ENCODE measurements around the gene NDUFS4. TPM values are rescaled to one million over a fixed set of nuclear protein-coding genes. Genes with fewer than 3 reads are reported as not detected.

Gene NDUFS4
- total RNA-seq, 1 donor, result 78.2 TPM

GRCh38 chr5:53580547-53580946, 20.1 kb downstream of the NDUFS4 start:
- H3K4me2 ChIP-seq (ENCODE audit: insufficient read depth, low read length), result no peak overlapping the region
- H4K20me1 ChIP-seq (ENCODE audit: insufficient read depth, low read length), result peaks cover 48% of the 10 kb centered on the region
- peaks cover 91% of the 10 kb centered on the region for H3K79me2 ChIP-seq (ENCODE audit: insufficient read depth, low read length)
- TF ChIP-seq CTCF (IDR thresholded peaks at IDR 0.05; ENCODE audit: extremely low read depth, low read depth, low read length), result no peak
- H2AFZ ChIP-seq (ENCODE audit: low read length), result no peak overlapping the region
- no peaks in the 10 kb centered on the region for H3K9me3 ChIP-seq (ENCODE audit: low read depth, low read length)
- no peaks in the 10 kb centered on the region for H3K4me1 ChIP-seq (ENCODE audit: insufficient read depth, low read length)
- no peak overlapping the region for H3K4me3 ChIP-seq (ENCODE audit: insufficient read depth, low read length)
- H3K27me3 ChIP-seq (ENCODE audit: insufficient read depth, low read length), result no peaks in the 10 kb centered on the region
- no peak for DNase-seq (ENCODE audit: insufficient read length, low spot score, missing footprints)
- no peak overlapping the region for H3K27ac ChIP-seq (ENCODE audit: low read depth, low read length)
- no peaks in the 10 kb centered on the region for H3K36me3 ChIP-seq (ENCODE audit: insufficient read depth, low read length)

- H3K27ac ChIP-seq (ENCODE audit: low read depth, low read length), result no peak overlapping the region
- no peak for TF ChIP-seq CTCF (IDR thresholded peaks at IDR 0.05; ENCODE audit: extremely low read depth, low read depth, low read length)
- H3K36me3 ChIP-seq (ENCODE audit: insufficient read depth, low read length), result no peaks in the 10 kb centered on the region
- no peak for DNase-seq (ENCODE audit: insufficient read length, low spot score, missing footprints)
- no peaks in the 10 kb centered on the region for H3K27me3 ChIP-seq (ENCODE audit: insufficient read depth, low read length)
- no peaks in the 10 kb centered on the region for H3K9me3 ChIP-seq (ENCODE audit: low read depth, low read length)
- H3K79me2 ChIP-seq (ENCODE audit: insufficient read depth, low read length), result peaks cover 86% of the 10 kb centered on the region
- no peaks in the 10 kb centered on the region for H3K4me1 ChIP-seq (ENCODE audit: insufficient read depth, low read length)
- H2AFZ ChIP-seq (ENCODE audit: low read length), result no peak overlapping the region
- peaks cover 33% of the 10 kb centered on the region for H4K20me1 ChIP-seq (ENCODE audit: insufficient read depth, low read length)
- no peak overlapping the region for H3K4me2 ChIP-seq (ENCODE audit: insufficient read depth, low read length)
- no peak overlapping the region for H3K4me3 ChIP-seq (ENCODE audit: insufficient read depth, low read length)
Observed at GRCh38 chr5:53582225-53582624, 21.8 kb downstream of the NDUFS4 start.

- Histone ChIP-seq H3K79me2 (ENCODE audit: insufficient read depth, low read length) (peaks cover 90% of the 10 kb centered on the region), H2AFZ (ENCODE audit: low read length) (no peak overlapping the region), H3K27me3 (ENCODE audit: insufficient read depth, low read length) (no peaks in the 10 kb centered on the region), H3K4me1 (ENCODE audit: insufficient read depth, low read length) (no peaks in the 10 kb centered on the region), H4K20me1 (ENCODE audit: insufficient read depth, low read length) (peaks cover 17% of the 10 kb centered on the region), H3K27ac (ENCODE audit: low read depth, low read length) (no peak overlapping the region), H3K4me3 (ENCODE audit: insufficient read depth, low read length) (no peak overlapping the region), H3K9me3 (ENCODE audit: low read depth, low read length) (no peaks in the 10 kb centered on the region), H3K4me2 (ENCODE audit: insufficient read depth, low read length) (no peak overlapping the region), H3K36me3 (ENCODE audit: insufficient read depth, low read length) (no peaks in the 10 kb centered on the region)
- DNase-seq (ENCODE audit: insufficient read length, low spot score, missing footprints), result no peak
- no peak for TF ChIP-seq CTCF (IDR thresholded peaks at IDR 0.05; ENCODE audit: extremely low read depth, low read depth, low read length)
Observed at GRCh38 chr5:53590759-53591158, 30.3 kb downstream of the NDUFS4 start.

GRCh38 chr5:53594419-53594818, 34.0 kb downstream of the NDUFS4 start:
- Histone ChIP-seq H3K4me3 (ENCODE audit: insufficient read depth, low read length) (no peak overlapping the region), H2AFZ (ENCODE audit: low read length) (no peak overlapping the region), H3K27ac (ENCODE audit: low read depth, low read length) (no peak overlapping the region), H3K36me3 (ENCODE audit: insufficient read depth, low read length) (no peaks in the 10 kb centered on the region), H3K4me2 (ENCODE audit: insufficient read depth, low read length) (no peak overlapping the region), H3K79me2 (ENCODE audit: insufficient read depth, low read length) (peaks cover 82% of the 10 kb centered on the region), H4K20me1 (ENCODE audit: insufficient read depth, low read length) (peaks cover 5% of the 10 kb centered on the region), H3K4me1 (ENCODE audit: insufficient read depth, low read length) (no peaks in the 10 kb centered on the region), H3K27me3 (ENCODE audit: insufficient read depth, low read length) (no peaks in the 10 kb centered on the region), H3K9me3 (ENCODE audit: low read depth, low read length) (no peaks in the 10 kb centered on the region)
- no peak for TF ChIP-seq CTCF (IDR thresholded peaks at IDR 0.05; ENCODE audit: extremely low read depth, low read depth, low read length)
- no peak for DNase-seq (ENCODE audit: insufficient read length, low spot score, missing footprints)

All from osteoblast (primary cell).